HEK293 (cell line): ENCODE results near the gene PCSK1N.

Experiments
- REST ChIP-seq: fragments of 450-650 bp; formaldehyde crosslinking; IDR thresholded peaks from 2 replicates; pipeline ENCODE4 v1.5.1; 2016; ENCODE audit warnings: missing biosample characterization, missing genetic modification characterization
- YY1 ChIP-seq: fragments of 450-650 bp; formaldehyde crosslinking; IDR thresholded peaks from 2 replicates; pipeline ENCODE4 v1.5.1; 2018; ENCODE audit warnings: missing biosample characterization, missing genetic modification characterization
- ZNF280D ChIP-seq: fragments of 450-650 bp; formaldehyde crosslinking; IDR thresholded peaks from 2 replicates; pipeline ENCODE4 v1.5.1; 2016; ENCODE audit warnings: missing biosample characterization, missing genetic modification characterization
- TF ChIP-seq, protein P1 (sequence below): fragments of 450-650 bp; formaldehyde crosslinking; IDR thresholded peaks from 2 replicates; pipeline ENCODE4 v1.5.1; 2016; ENCODE audit warnings: missing biosample characterization, missing genetic modification characterization

- TF ChIP-seq ZNF280D (no peak), REST (tag by site-specific recombination) (no peak), YY1 (no peak)
- TF ChIP-seq, protein P1, sequence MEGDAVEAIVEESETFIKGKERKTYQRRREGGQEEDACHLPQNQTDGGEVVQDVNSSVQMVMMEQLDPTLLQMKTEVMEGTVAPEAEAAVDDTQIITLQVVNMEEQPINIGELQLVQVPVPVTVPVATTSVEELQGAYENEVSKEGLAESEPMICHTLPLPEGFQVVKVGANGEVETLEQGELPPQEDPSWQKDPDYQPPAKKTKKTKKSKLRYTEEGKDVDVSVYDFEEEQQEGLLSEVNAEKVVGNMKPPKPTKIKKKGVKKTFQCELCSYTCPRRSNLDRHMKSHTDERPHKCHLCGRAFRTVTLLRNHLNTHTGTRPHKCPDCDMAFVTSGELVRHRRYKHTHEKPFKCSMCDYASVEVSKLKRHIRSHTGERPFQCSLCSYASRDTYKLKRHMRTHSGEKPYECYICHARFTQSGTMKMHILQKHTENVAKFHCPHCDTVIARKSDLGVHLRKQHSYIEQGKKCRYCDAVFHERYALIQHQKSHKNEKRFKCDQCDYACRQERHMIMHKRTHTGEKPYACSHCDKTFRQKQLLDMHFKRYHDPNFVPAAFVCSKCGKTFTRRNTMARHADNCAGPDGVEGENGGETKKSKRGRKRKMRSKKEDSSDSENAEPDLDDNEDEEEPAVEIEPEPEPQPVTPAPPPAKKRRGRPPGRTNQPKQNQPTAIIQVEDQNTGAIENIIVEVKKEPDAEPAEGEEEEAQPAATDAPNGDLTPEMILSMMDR (tag by site-specific recombination) = no peak
Measured at GRCh38 chrX:48782216-48782615, 53.2 kb downstream of the PCSK1N start.
